ENCODE measurements around the gene TTBK2. TPM values are rescaled to one million over a fixed set of nuclear protein-coding genes. Genes with fewer than 3 reads are reported as not detected.
"Not testable (repeated sequence)": the region's sequence is repeated elsewhere in the genome, so short reads cannot be mapped to it uniquely, and the experiment has no call there.

TTBK2 gene
- total RNA-seq, 1 donor from 2014 or later, result 34.3 TPM

GRCh38 chr15:42903388-42904324, 16.9 kb downstream of the TTBK2 start:
- no peak for DNase-seq

- DNase-seq, result not testable (repeated sequence)
Measured at GRCh38 chr15:42893911-42894310, 26.7 kb downstream of the TTBK2 start.

- no peak for DNase-seq
Measured at GRCh38 chr15:42891569-42891968, 29.0 kb downstream of the TTBK2 start.

- DNase-seq, result no peak
Measured at GRCh38 chr15:42890161-42890913, 30.2 kb downstream of the TTBK2 start.

- DNase-seq, result not testable (repeated sequence)
Measured at GRCh38 chr15:42887384-42887783, 33.2 kb downstream of the TTBK2 start.

GRCh38 chr15:42880121-42880520, 40.5 kb downstream of the TTBK2 start:
- DNase-seq, result no peak

- no peak for DNase-seq
Measured at GRCh38 chr15:42879443-42879842, 41.1 kb downstream of the TTBK2 start.

- DNase-seq, result no peak
Measured at GRCh38 chr15:42876224-42876623, 44.4 kb downstream of the TTBK2 start.

GRCh38 chr15:42868683-42869082, 51.9 kb downstream of the TTBK2 start:
- no peak for DNase-seq

GRCh38 chr15:42863572-42864239, 56.9 kb downstream of the TTBK2 start:
- no peak for DNase-seq

- DNase-seq, result no peak
Measured at GRCh38 chr15:42858999-42859789, 61.4 kb downstream of the TTBK2 start.

- DNase-seq, result no peak
Measured at GRCh38 chr15:42858540-42858939, 62.0 kb downstream of the TTBK2 start.

GRCh38 chr15:42854576-42854975, 66.0 kb downstream of the TTBK2 start:
- DNase-seq, result no peak

- no peak for DNase-seq
Measured at GRCh38 chr15:42849836-42850235, 70.7 kb downstream of the TTBK2 start.

- no peak for DNase-seq
Measured at GRCh38 chr15:42848846-42849245, 71.7 kb downstream of the TTBK2 start.

- no peak for DNase-seq
Measured at GRCh38 chr15:42846647-42847046, 73.9 kb downstream of the TTBK2 start.

GRCh38 chr15:42845581-42845980, 75.0 kb downstream of the TTBK2 start:
- no peak for DNase-seq

- DNase-seq, result no peak
Measured at GRCh38 chr15:42843699-42844098, 76.9 kb downstream of the TTBK2 start.

- DNase-seq, result no peak
Measured at GRCh38 chr15:42836251-42836650, 84.3 kb downstream of the TTBK2 start.

- no peak for DNase-seq
Measured at GRCh38 chr15:42832576-42832975, 88.0 kb downstream of the TTBK2 start.

GRCh38 chr15:42826251-42826890, 94.2 kb downstream of the TTBK2 start:
- no peak for DNase-seq

Data from occipital lobe (tissue), 2 donors.